ENCODE measurements around the gene RPL3. TPM values are rescaled to one million over a fixed set of nuclear protein-coding genes. Genes with fewer than 3 reads are reported as not detected.

RPL3 gene
- total and polyA plus RNA-seq, 2 of the 4 experiments (the other 2 are of a cell fraction), result 2,871 to 3,312 TPM

DNA sequence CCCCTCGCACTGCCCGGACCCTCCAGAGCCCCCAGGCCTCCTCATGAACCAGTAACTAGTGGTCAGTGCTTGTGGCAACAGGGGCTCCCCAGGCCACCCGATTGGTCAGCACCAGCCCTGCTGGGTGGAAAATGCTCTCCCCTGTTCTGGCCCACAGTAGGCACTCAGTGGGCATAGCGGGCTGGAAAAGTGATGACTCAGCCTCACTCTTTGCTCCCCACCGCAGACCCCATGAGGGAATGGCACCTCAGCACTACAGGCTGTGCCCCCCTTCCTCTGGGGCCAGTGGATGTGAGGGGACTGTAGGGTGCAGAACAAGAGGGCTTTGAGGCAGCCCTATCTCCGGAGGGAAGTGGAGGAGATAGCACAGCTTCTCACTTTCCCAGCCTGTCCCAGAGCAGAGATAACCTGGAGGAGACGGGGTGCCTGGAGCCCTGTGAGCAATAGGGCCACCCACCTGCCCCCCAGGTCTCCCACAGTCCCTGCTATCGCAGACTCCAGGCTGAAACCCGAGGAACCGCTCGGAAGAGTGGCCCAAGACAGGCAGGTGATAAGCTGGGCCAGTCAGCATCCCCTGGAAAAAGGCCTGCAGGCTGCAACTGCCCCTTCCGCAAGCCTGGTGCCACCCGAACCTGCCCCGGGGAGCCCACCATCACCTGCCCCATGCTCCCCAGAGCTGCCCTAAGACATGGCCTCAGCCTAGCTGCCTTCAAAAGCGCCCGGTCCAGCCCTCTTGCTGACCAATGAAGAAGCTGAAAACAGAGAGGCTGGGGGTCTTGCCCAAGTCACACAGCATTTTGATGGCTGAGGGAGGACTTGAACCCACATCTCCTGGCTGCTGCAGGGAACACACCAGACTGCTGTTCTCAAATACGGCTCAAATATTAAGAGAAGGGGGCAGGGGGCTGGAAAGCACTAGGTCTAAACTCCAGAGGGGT, 45.2 kb downstream of the RPL3 start:
- Histone ChIP-seq H3K14ac (replicated peaks; ENCODE audit: low read depth, low read length) (no peak overlapping the region), H3K18ac (ENCODE audit: low read depth, low read length) (no peak overlapping the region), H2AFZ (replicated peaks; ENCODE audit: low read length, poor library complexity) (no peak overlapping the region), H4K91ac (ENCODE audit: insufficient read depth, low read depth, low read length) (no peak overlapping the region), H3K27me3 (ENCODE audit: control insufficient read depth, insufficient read depth, low read length) (no peaks in the 10 kb centered on the region), H3K27ac (ENCODE audit: insufficient read depth, low read length) (no peak overlapping the region), H4K5ac (ENCODE audit: low read depth, low read length) (no peak overlapping the region), H3K4me2 (ENCODE audit: low read depth, low read length) (no peak overlapping the region), H3K9me3 (ENCODE audit: control insufficient read depth, insufficient read depth, low read length) (peaks cover 6% of the 10 kb centered on the region), H2BK120ac (ENCODE audit: low read depth, low read length) (no peak overlapping the region), H3K56ac (ENCODE audit: extremely low read depth, insufficient read depth, low read length) (no peak overlapping the region), H3K4ac (ENCODE audit: low read depth, low read length) (no peak overlapping the region; the same call in 1 of the 2 replicates), H3K36me3 (ENCODE audit: control insufficient read depth, insufficient read depth, low read length) (no peaks in the 10 kb centered on the region), H3K4me3 (ENCODE audit: insufficient read depth, low read depth, low read length) (no peak overlapping the region), H3K4me1 (ENCODE audit: control insufficient read depth, insufficient read depth, low read length) (peaks cover 10% of the 10 kb centered on the region), H3K23ac (ENCODE audit: low read depth, low read length) (no peak overlapping the region), H2AK5ac (ENCODE audit: low read depth, low read length) (peak overlapping the region; percentile 15; the same call in 1 of the 2 replicates), H2AK9ac (replicated peaks; ENCODE audit: low read depth, low read length, poor library complexity) (no peak overlapping the region), H2BK15ac (ENCODE audit: low read depth, low read length) (no peak overlapping the region), H4K8ac (ENCODE audit: low read depth in 2 of 2, low read length in 2 of 2) (no peak overlapping the region), H4K20me1 (ENCODE audit: insufficient read depth, low read length) (peaks cover 8% of the 10 kb centered on the region), H3K9ac (ENCODE audit: low read depth, low read length) (no peak overlapping the region), H3K9me1 (ENCODE audit: insufficient read depth, low read length) (peaks cover 15% of the 10 kb centered on the region; the same call in 1 of the 2 replicates), H3K79me1 (ENCODE audit: low read depth in 1 of 2, low read length in 2 of 2) (peaks cover 0 to 4% of the 10 kb centered on the region in 2 experiments; a peak in 1 of 4 replicates), H2BK5ac (ENCODE audit: low read depth, low read length, poor library complexity, severe bottlenecking) (no peak overlapping the region), H2BK20ac (ENCODE audit: low read depth, low read length) (no peak overlapping the region)
- in situ Hi-C loops (cut with MboI; ENCODE audit: low sequenced_read_pairs), result no loop called here
- TF ChIP-seq MAFK (IDR thresholded peaks at IDR 0.05; ENCODE audit: low read depth, low read length) (0 out of 2 replicates have a peak, but pooled peaks have one; percentile 32), RAD21 (IDR thresholded peaks at IDR 0.05; ENCODE audit: low read length) (no peak), NFE2L2 (IDR thresholded peaks at IDR 0.05; ENCODE audit: low read depth, low read length) (no peak), ELK1 (IDR thresholded peaks at IDR 0.05; ENCODE audit: borderline replicate concordance, low read depth, low read length) (no peak)
- BruUV-seq (replicated peaks), result no TSS peak
- 76% methylated on average over 9 of the region's 17 CpGs; no CpG with 5 or more reads in 1 of the 2 experiments for WGBS, 2 experiments (ENCODE audit: extremely low coverage in 2 of 2, insufficient read length in 1 of 2)
- ChIA-PET CTCF (interaction anchor here (0.5 kb wide), 1 partner anchor 69 kb away, joined by 5 read pairs; no protein-coding TSS in a partner anchor), POLR2A (ENCODE audit: unreplicated experiment) (interaction anchor here (0.6 kb wide), 1 partner anchor 177 kb away, joined by 3 read pairs; the partner anchor contains the start of gene APOBEC3H)
- ATAC-seq (ENCODE audit: low read depth) (no peak), DNase-seq (no peak)
- intact Hi-C loops (cut with micrococcal nuclease), result no loop called here
- dilution Hi-C loops (cut with HindIII; ENCODE audit: low sequenced_read_pairs, unreplicated experiment), result no loop called here

Data from IMR-90 (cell line).